A673 (cell line): ENCODE results near the gene TNS1. TPM values are rescaled to one million over a fixed set of nuclear protein-coding genes. Genes with fewer than 3 reads are reported as not detected.

Source experiments
- BruUV-seq: library from RNA; stranded (reverse); fragments of 400-500 nt; replicated peaks from 2 replicates; lab custom pipeline; 2021; lab: Mats Ljungman, UMichigan
- CTCF ChIA-PET: fragments of 300-600 bp; sonication (Branson Sonifier 250); formaldehyde crosslinking; loops from one replicate; lab custom pipeline; 2022; ENCODE audit warnings: antibody characterized with exemption; lab: Charles Lee
- POLR2A ChIA-PET: fragments of 300-600 bp; sonication (Branson Sonifier 250); formaldehyde crosslinking; loops from one replicate; lab custom pipeline; 2022; ENCODE audit warnings: antibody characterized with exemption; ENCODE audit not compliant: low non-redundant PET; lab: Charles Lee
- DNase-seq: peaks from one replicate; pipeline ENCODE4 v3.0.0-alpha.2; 2015; ENCODE audit warnings: low spot score
- H3K27ac ChIP-seq: fragments of 200-600 bp; sonication (generic); 2 replicates; pipeline ENCODE4 v1.5.1; 2016; ENCODE audit warnings: mixed run types, low read depth, mild to moderate bottlenecking, mixed read lengths, antibody characterized with exemption, low read length; ENCODE audit not compliant: poor library complexity, severe bottlenecking
- H3K27me3 ChIP-seq: fragments of 200-600 bp; sonication (generic); replicated peaks from 2 replicates; pipeline ENCODE4 v1.6.1; 2017; ENCODE audit warnings: mixed run types, low read depth, mild to moderate bottlenecking, mixed read lengths, antibody characterized with exemption, low read length; ENCODE audit not compliant: insufficient read depth, poor library complexity
- H3K36me3 ChIP-seq: fragments of 200-600 bp; sonication (generic); 2 replicates; pipeline ENCODE4 v1.6.1; 2016; ENCODE audit warnings: mixed run types, mild to moderate bottlenecking, mixed read lengths, antibody characterized with exemption, low read length; ENCODE audit not compliant: insufficient read depth, poor library complexity, severe bottlenecking
- H3K4me1 ChIP-seq: fragments of 200-600 bp; sonication (generic); 2 replicates; pipeline ENCODE4 v1.6.1; 2017; ENCODE audit warnings: mixed run types, mild to moderate bottlenecking, mixed read lengths, antibody characterized with exemption, low read length; ENCODE audit not compliant: insufficient read depth, poor library complexity, severe bottlenecking
- H3K4me3 ChIP-seq: fragments of 200-600 bp; sonication (generic); 2 replicates; pipeline ENCODE4 v1.5.1; 2016; ENCODE audit warnings: low read depth, mixed run types, mild to moderate bottlenecking, mixed read lengths, low read length; ENCODE audit not compliant: poor library complexity, severe bottlenecking
- H3K9me3 ChIP-seq: fragments of 200-600 bp; sonication (generic); 2 replicates; pipeline ENCODE4 v1.6.1; 2016; ENCODE audit warnings: mixed run types, low read depth, mild to moderate bottlenecking, mixed read lengths, antibody characterized with exemption, low read length; ENCODE audit not compliant: poor library complexity, severe bottlenecking
- CTCF ChIP-seq: fragments of 300-800, 200-600 bp; sonication (generic); conservative IDR thresholded peaks from 2 replicates; pipeline ENCODE4 v1.5.1; 2017; ENCODE audit warnings: low read depth, mild to moderate bottlenecking, antibody characterized with exemption, low read length, moderate library complexity, mixed read lengths
- EZH2 ChIP-seq: fragments of 200-600 bp; sonication (generic); IDR thresholded peaks from 2 replicates; pipeline ENCODE4 v1.6.1; 2017; ENCODE audit warnings: borderline replicate concordance, low read depth, mild to moderate bottlenecking, mixed read lengths, antibody characterized with exemption, low read length; ENCODE audit not compliant: poor library complexity, severe bottlenecking
- intact Hi-C: fragments of 100-400 bp; cut with micrococcal nuclease; formaldehyde crosslinking; loops from one replicate; pipeline ENCODE4 v1.10.0; 2022; ENCODE audit not compliant: unreplicated experiment
- total RNA-seq: library from RNA; stranded (reverse); gene quantifications from 2 replicates; pipeline ENCODE4 v1.2.3, GENCODE V29; 2021

TNS1 gene
- total RNA-seq, 1 experiment from 2014 or later = 99.6 TPM

DNA sequence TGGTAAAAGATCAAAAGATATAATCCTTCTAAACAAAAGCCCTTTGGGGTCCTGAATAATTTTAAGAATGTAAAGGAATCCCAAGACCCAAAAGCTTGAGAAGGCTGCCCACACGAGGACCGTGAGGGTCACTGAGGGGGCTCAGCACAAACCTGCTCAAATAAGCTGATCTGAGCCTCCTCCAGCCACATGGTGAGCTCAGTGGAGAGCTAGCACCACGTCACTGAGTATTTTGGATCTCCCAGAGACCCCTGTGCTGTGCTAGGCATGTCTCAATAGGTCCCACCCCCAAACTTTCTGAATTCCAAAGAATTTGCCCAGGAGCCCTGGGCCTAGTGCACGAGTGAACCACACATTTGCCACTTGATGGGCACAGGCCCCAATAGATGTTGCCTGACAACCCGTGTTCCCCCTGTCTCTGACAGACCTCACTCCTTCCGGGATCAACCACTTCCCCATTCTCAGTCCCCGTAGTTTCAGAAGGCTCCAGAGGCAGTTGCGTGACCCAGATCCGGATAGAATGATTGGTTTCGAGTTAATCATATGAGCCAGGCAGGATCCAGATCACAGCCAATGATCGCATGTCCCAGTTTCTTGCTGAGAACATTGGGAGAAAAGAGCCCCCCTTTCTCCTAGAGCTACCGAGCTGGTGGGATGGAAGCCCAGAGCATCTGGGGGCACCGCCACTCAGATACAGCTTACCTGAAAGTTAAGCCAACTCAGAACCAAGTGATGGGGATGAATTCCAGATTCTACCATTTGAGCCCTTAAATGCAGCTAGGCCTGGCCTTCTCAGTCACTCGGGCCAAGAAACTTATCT lies 203.8 kb downstream of the TNS1 start:
- no peaks in the 10 kb centered on the region for H3K9me3 ChIP-seq
- no peaks in the 10 kb centered on the region for H3K27me3 ChIP-seq
- no peak for TF ChIP-seq EZH2
- no peak for TF ChIP-seq CTCF
- intact Hi-C loops = no loop called here
- CTCF ChIA-PET = interaction anchor here (0.6 to 1.2 kb wide), 2 partner anchors 13 to 87 kb away, joined by 3 read pairs; no protein-coding TSS in a partner anchor
- H3K4me3 ChIP-seq = no peak overlapping the region
- POLR2A ChIA-PET = no interaction called here
- DNase-seq = no peak
- BruUV-seq = no TSS peak
- H3K4me1 ChIP-seq = no peaks in the 10 kb centered on the region
- no peaks in the 10 kb centered on the region for H3K36me3 ChIP-seq
- H3K27ac ChIP-seq = no peak overlapping the region

GRCh38 chr2:217798191-217798590 lies 204.6 kb downstream of the TNS1 start:
- Histone ChIP-seq H3K9me3 (no peaks in the 10 kb centered on the region), H3K4me1 (no peaks in the 10 kb centered on the region), H3K27me3 (no peaks in the 10 kb centered on the region), H3K27ac (no peak overlapping the region), H3K36me3 (no peaks in the 10 kb centered on the region), H3K4me3 (no peak overlapping the region)
- CTCF ChIA-PET = interaction anchor here (1.2 kb wide), 1 partner anchor 13 kb away, joined by 3 read pairs; no protein-coding TSS in a partner anchor
- POLR2A ChIA-PET = no interaction called here
- intact Hi-C loops = no loop called here
- TF ChIP-seq CTCF (no peak), EZH2 (no peak)
- no peak for DNase-seq
- no TSS peak for BruUV-seq

DNA sequence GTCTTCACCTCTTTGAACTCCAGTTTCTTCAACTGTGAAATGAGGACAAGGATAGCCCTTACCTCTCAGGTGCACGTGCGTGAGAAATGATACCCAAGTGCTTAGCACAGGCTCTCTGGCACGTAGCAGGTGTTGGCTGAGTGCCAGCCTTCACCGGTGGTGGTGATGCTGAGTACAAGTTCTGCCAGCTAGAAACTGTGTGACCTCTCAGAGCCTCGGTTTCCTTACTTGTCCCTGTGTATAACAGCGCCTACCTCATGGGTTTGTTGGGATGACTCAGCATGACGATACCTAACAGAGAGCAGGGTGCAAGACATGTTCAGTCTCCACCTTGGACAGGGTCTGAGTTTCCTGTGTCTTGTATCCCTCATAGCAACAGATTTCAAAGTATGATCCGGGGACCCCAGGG lies 205.1 kb downstream of the TNS1 start:
- BruUV-seq = no TSS peak
- Histone ChIP-seq H3K4me3 (no peak overlapping the region), H3K9me3 (no peaks in the 10 kb centered on the region), H3K27me3 (no peaks in the 10 kb centered on the region), H3K4me1 (no peaks in the 10 kb centered on the region), H3K36me3 (no peaks in the 10 kb centered on the region), H3K27ac (no peak overlapping the region)
- intact Hi-C loops = no loop called here
- ChIA-PET POLR2A (no interaction called here), CTCF (no interaction called here)
- TF ChIP-seq EZH2 (no peak), CTCF (no peak)
- no peak for DNase-seq
